Mucosa of gallbladder (tissue), 1 donor: ENCODE data around the gene CTIF. TPM values are rescaled to one million over a fixed set of nuclear protein-coding genes. Genes with fewer than 3 reads are reported as not detected.
"Not testable (repeated sequence)": the region's sequence is repeated elsewhere in the genome, so short reads cannot be mapped to it uniquely, and the experiment has no call there.

Experiments used
- DNase-seq: peaks from one replicate; pipeline ENCODE4 v3.0.0-alpha.2; 2020; ENCODE audit warnings: low spot score
- total RNA-seq: library from RNA; stranded (reverse); gene quantifications from one replicate; pipeline ENCODE4 v1.2.1, GENCODE V29; 2021
- donor health status: DM: no; HTN: no; CAD: no.

CTIF gene
- total RNA-seq, 1 donor from 2014 or later = 101 TPM

- no peak for DNase-seq
Measured at GRCh38 chr18:48801728-48802542, 263.1 kb downstream of the CTIF start.

DNA sequence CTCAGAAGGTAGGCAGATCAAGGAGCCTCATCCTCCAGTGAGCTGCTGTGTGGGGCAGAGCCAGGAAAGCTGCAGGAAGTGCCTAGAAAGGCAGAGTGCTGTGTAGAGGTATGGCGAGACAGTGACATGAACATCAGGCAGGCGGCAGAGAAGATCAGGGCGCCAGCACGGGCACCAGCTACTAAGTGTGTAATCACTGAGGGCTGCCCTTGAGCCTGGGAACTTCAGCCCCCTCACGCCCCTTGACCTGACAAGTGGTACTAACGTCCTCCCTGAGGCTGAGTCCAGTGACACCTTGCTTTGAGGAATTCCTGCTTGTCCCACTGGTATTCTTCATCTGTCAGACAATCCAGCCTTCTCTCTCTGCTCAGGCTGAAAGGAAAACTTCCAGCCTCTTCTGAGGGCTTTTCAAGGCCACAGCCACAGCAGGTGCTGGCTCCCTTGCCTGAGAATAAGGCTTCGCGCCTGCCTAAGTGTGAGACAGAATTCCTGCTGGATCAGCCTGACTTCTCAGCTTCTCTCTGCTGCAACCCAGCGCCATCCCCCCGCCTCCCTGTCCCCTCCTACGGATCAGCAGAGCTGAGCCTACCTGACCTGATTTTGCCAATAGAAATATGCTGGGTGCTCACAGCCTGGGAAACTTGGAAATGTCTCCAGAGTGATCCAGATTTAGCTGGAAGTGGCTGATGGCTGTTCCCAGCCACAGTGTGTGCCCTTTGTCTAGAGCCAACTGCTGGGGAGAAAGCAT is 263.9 kb downstream of the CTIF start:
- DNase-seq = no peak

DNA sequence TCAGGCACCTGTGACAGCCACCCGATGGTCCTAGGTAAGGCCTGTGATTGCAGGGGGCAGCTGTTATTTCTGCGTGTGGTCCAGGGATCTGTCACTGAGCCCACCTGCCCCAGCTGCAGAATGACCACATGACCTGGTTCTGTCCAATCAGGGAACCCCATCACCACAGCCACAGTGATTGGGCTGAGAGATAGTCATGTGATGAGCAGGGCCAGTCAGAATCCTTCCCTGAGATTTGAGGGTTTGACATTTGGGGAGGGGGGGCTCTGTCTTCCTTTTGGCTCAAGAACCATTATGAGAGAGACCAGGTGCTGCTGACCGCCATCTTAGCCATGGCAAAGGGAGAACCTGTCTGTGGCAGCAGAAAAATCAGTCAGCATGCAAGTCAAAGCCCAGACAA is 264.7 kb downstream of the CTIF start:
- DNase-seq = no peak

DNA sequence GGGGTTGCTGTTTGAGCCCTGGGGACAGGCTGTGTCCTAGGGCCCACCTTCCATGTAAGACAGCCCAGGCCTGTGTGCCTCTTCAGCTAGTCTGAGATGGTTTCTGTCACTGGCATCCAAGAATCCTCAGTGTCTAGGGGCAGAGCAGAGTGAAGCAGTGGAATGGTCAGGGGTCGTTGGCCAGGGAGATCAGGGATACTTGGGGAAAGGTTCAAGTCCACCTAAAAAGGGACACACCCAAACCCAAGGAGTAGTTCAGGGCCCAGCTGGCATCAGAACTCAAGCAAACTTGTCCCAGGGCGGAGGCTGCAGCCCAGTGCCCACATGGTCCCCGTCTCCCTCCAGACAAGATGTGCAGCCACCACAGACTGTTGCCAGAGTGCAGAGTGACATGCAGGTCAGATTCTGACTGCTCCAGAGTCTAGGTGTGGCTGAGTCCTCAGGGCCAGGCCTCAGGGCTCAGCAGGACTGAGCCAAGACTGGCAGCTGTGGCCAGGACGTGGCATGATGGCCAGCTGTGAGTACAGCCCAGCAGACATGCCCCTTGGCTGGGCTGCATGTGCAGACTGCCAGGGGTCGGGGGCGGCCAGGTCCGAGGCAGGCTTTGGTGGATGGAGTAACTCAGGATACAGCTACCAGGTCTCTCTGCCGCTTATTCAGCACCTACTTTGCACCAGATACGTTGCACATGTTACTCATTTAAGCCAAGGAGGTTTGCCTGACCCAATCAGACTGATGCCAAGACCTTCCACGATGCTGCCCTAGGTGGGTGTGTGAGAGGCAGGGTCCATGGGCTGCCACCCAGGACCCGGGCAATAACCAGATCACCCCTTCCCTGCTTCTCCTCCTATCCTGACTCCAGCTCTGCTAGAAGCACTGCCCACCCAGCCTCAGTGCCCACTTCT is 265.4 kb downstream of the CTIF start:
- DNase-seq = no peak

GRCh38 chr18:48804856-48805610 is 266.2 kb downstream of the CTIF start:
- no peak for DNase-seq

- no peak for DNase-seq
Measured at GRCh38 chr18:48805826-48806535, 267.1 kb downstream of the CTIF start.

- no peak for DNase-seq
Measured at GRCh38 chr18:48806551-48807261, 267.9 kb downstream of the CTIF start.

- no peak for DNase-seq
Measured at GRCh38 chr18:48808476-48808875, 269.6 kb downstream of the CTIF start.

- DNase-seq = no peak
Measured at GRCh38 chr18:48809365-48809764, 270.5 kb downstream of the CTIF start.

DNA sequence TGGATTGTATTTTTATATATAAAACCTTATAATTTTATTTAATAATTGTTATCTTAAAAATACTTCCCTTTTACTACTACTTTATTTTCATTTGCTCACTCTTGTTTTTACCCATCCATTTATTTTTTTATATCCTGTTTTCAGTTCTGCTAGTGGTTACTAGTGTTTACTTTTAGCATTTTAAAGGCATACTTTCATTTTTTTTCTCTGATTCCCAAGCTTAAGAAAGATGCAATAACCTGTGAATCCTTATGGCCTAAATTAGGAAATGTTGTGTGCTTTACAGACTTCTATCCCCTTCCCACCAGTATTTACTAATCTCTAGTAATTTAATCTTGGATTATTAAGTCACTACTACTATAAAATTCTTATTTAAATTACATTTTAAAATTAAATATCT is 272.0 kb downstream of the CTIF start:
- DNase-seq = no peak

GRCh38 chr18:48811401-48811800 is 272.6 kb downstream of the CTIF start:
- no peak for DNase-seq

DNA sequence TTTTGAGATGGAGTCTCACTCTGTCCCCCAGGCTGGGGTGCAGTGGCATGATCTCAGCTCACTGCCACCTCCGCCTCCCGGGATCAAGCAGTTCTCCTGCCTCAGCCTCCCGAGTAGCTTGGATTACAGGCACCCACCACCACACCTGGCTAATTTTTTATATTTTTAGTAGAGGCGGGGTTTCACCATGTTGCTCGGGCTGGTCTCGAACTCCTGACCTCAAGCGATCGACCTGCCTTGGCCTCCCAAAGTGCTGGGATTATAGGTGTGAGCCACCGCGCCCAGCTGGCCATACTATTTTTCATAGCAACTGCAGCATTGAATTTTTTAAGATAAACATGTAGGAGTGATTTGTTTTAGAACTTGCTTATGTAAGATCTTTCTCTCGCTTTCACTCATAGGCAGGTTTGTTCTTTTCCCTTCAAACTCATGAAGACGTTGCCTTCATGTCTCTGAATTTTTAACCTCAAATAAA is 273.2 kb downstream of the CTIF start:
- not testable (repeated sequence) for DNase-seq

DNA sequence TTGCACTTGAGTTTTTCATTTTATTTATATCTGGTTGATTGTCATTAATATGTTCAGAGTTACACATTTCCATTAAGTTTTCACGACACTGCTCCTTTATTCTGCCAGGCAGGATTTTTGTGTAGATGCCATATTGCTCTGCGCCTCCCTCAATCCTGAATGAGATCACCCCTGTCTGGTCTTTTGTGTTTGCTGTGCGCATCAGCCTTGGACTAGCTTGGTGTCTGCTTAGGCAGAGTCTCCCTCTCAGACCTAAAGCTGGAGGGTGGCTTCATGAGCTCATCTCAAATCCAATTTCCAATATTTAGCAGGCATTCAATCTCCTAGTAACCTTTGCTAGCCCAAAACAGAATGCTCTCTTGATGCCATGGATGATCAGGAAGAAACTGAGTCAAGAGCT is 274.5 kb downstream of the CTIF start:
- DNase-seq = no peak

GRCh38 chr18:48813833-48814489 is 275.1 kb downstream of the CTIF start:
- no peak for DNase-seq

GRCh38 chr18:48814490-48815178 is 275.8 kb downstream of the CTIF start:
- DNase-seq = no peak

GRCh38 chr18:48815179-48815515 is 276.3 kb downstream of the CTIF start:
- DNase-seq = no peak

DNA sequence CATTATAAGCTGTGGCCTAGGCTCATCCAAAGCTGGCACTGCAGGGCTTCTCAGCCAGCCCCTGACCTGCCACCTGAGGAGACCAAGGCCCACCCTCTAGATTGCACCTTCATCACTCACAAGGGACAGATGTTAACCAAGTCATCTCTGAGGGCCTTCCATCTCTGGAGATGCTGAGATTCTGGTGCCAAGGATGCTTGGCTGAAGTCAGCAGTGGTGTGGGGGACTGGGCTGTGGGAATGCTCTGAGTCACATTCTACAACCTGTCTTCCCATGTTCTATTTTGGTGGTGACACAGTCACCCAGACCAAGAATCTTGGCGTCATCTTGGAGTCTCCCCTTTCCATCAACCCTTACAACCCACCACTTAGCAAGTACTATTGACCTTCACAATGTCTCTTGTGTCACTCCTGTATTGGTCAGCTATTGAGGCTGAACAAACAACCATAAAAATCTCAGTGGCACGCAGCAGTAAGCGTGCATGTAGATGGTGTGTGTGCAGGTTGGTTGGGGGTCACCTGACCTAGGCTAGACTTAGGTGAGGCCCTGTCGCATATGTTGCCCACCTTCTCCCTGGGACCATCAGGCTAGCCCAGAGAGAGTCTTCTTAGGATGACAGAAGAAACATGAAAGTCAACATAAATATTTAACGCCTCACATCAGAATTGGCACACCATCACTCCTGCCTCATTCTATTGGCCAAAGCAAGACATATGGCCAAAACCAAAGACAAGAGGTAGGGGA is 276.9 kb downstream of the CTIF start:
- no peak for DNase-seq

GRCh38 chr18:48816554-48816953 is 277.7 kb downstream of the CTIF start:
- no peak for DNase-seq
